Stimulated activated CD8-positive, alpha-beta memory T cell treated with anti-CD3 and anti-CD28 coated beads, Interleukin-15, amount 100 ng/mL, for 4 hours (primary cell): Measurements from ENCODE around the gene MAP4K3.

ENCODE experiments used
- DNase-seq, 2 donors: peaks; one replicate each; pipeline ENCODE4 v3.0.0-alpha.2; 2020; ENCODE audit warnings: low read depth in 2 of 2

The MAP4K3 gene

GRCh38 chr2:39243469-39244123 is 193.5 kb downstream of the MAP4K3 start, which contains the start of gene CDKL4:
Gene CDKL4, minus strand, starts transcription at chr2:39243970.
- no peak for DNase-seq

- DNase-seq = no peak
Observed at GRCh38 chr2:39241588-39241987, 195.5 kb downstream of the MAP4K3 start.

- no peak for DNase-seq
Observed at GRCh38 chr2:39240758-39241157, 196.3 kb downstream of the MAP4K3 start.

- no peak for DNase-seq
Observed at GRCh38 chr2:39234754-39235153, 202.3 kb downstream of the MAP4K3 start.

GRCh38 chr2:39232141-39232540 is 204.9 kb downstream of the MAP4K3 start:
- no peak for DNase-seq

GRCh38 chr2:39228413-39229209 is 208.5 kb downstream of the MAP4K3 start:
- no peak for DNase-seq

GRCh38 chr2:39227628-39228412 is 209.3 kb downstream of the MAP4K3 start:
- DNase-seq = peak; percentile 56 to 62

- DNase-seq = no peak
Observed at GRCh38 chr2:39225567-39225966, 211.5 kb downstream of the MAP4K3 start.

GRCh38 chr2:39223909-39224308 is 213.2 kb downstream of the MAP4K3 start:
- DNase-seq = no peak

GRCh38 chr2:39221459-39221858 is 215.6 kb downstream of the MAP4K3 start:
- no peak for DNase-seq

- DNase-seq = no peak
Observed at GRCh38 chr2:39220136-39220535, 216.9 kb downstream of the MAP4K3 start.

- no peak for DNase-seq
Observed at GRCh38 chr2:39218391-39218790, 218.7 kb downstream of the MAP4K3 start.

- DNase-seq = no peak
Observed at GRCh38 chr2:39217192-39217550, 219.9 kb downstream of the MAP4K3 start.

GRCh38 chr2:39216346-39217191 is 220.5 kb downstream of the MAP4K3 start:
- DNase-seq = peak; percentile 12 to 45

- no peak for DNase-seq
Observed at GRCh38 chr2:39215545-39215944, 221.5 kb downstream of the MAP4K3 start.

- no peak for DNase-seq
Observed at GRCh38 chr2:39213015-39213414, 224.1 kb downstream of the MAP4K3 start.

GRCh38 chr2:39210846-39211245 is 226.2 kb downstream of the MAP4K3 start:
- DNase-seq = no peak

- DNase-seq = no peak
Observed at GRCh38 chr2:39203382-39203781, 233.7 kb downstream of the MAP4K3 start.

GRCh38 chr2:39202639-39203369 is 234.3 kb downstream of the MAP4K3 start:
- no peak for DNase-seq
